Measurements from ENCODE around the gene STAT3. TPM values are rescaled to one million over a fixed set of nuclear protein-coding genes. Genes with fewer than 3 reads are reported as not detected.
"Not testable (repeated sequence)": the region's sequence is repeated elsewhere in the genome, so short reads cannot be mapped to it uniquely, and the experiment has no call there.

The STAT3 gene
- total and polyA plus RNA-seq, 9 donors: 42.6 to 56.9 (median 47.7) TPM

DNA sequence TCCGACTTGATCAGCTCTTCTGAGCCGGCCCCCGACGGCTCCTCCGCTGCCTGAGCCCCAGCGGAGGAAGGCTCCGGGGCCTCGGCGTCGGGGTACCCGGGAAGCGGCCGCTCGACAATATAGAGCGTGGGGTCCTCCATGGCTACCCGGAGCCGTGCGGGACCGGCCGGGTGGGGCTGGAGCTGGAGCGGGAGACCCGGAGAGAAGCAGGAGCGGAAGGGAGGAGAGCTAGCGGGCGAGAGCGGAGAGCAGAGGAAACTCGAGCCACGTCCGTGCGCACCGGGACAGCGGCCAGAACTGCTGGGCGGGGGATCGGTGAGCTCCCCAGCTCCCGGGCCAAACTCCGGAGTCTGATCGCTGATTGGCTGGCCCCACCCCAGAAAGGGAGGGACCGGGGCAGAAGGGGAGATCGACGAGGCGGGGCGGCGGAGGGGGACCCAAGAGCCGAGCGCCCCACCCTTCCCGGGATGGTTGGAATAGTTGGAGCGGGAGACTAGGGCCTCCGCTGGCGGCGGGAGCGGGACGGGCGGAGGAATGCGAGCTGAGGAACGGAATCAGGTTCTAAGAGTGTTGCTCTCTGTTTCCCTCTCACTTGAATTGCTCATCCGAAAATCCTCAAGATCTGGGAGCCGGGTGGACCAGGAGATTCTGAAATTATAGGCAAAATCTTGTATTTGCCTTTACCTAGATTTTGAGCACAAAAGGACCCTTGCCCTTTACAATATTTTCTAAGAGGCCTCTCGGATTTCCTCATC lies 34.9 kb upstream of the STAT3 start, which contains the start of gene CAVIN1:
Gene CAVIN1, minus strand, starts transcription at position 299 of the 755 bp plus-strand sequence. Its CDS starts 159 bp downstream, at position 140.
- Histone ChIP-seq H3K36me3 (ENCODE audit: control insufficient read depth, insufficient read depth, low read length) (peaks cover 21% of the 10 kb centered on the region), H3K27me3 (ENCODE audit: control insufficient read depth, insufficient read depth, low read length) (peaks cover 17% of the 10 kb centered on the region), H3K4me3 (ENCODE audit: low read length) (peak within 1 kb of the TSS; percentile 100), H3K4me1 (ENCODE audit: control insufficient read depth, insufficient read depth, low read length) (peaks cover 42% of the 10 kb centered on the region), H3K27ac (ENCODE audit: low read length) (peak within 1 kb of the TSS; percentile 99), H3K9me3 (replicated peaks; ENCODE audit: control insufficient read depth, low read depth, low read length) (no peaks in the 10 kb centered on the region)
- WGBS (ENCODE audit: insufficient coverage): under 1% methylated on average over 46 of the region's 58 CpGs
- peak; percentile 100 for DNase-seq

- Histone ChIP-seq H3K4me1 (ENCODE audit: control insufficient read depth, insufficient read depth, low read length) (peaks cover 42% of the 10 kb centered on the region), H3K36me3 (ENCODE audit: control insufficient read depth, insufficient read depth, low read length) (peaks cover 21% of the 10 kb centered on the region), H3K27ac (ENCODE audit: low read length) (peak overlapping the region; percentile 99), H3K4me3 (ENCODE audit: low read length) (peak overlapping the region; percentile 100), H3K9me3 (replicated peaks; ENCODE audit: control insufficient read depth, low read depth, low read length) (no peaks in the 10 kb centered on the region), H3K27me3 (ENCODE audit: control insufficient read depth, insufficient read depth, low read length) (peaks cover 17% of the 10 kb centered on the region)
- 0% methylated on average over 42 of the region's 44 CpGs for WGBS (ENCODE audit: insufficient coverage)
- peak; percentile 53 for DNase-seq
Measured at GRCh38 chr17:42422412-42422957, 34.2 kb upstream of the STAT3 start.

DNA sequence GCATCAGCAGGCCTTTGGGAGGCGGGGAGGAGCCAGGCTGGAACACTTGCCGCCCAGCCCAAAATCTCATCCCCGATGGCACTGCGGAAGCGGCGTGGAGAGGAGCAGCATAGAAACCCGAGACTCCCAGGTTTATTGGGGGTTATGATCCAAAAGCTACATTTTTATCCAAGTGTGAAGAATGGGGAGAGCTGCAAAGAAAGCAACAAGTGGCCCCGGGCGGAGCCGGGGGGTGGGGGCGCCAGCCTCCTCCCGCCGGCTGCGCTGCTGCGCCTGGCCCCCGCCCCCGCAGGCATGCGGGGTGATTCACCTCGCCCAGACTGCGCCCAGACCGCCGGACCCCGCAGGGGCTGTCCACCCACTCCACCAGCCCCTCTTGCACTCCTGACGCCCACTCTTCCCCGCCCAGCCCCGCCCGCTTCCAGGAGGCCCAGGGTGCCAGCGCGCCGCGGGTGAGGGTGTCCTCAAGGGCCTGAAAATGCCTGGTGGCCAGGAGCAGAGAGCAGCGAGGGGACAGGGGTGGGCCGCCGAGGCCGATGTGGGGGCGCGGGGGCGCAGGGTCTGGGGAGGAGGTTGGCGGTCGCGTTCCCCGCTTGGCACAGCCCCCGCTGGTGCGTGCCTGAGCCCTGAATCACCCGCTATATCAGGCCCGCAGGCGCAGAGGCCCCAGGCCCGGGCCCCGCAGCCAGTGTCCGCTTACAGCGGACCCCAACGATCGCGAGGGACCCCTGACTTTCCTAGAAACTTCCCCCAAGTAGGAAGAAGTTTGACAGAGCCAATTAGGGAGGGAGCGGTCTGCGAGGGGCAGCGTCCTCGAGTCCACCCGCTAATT lies 33.5 kb upstream of the STAT3 start:
- DNase-seq: peak; percentile 65
- peak overlapping the region; percentile 100 for H3K4me3 ChIP-seq (ENCODE audit: low read length)
- peaks cover 47% of the 10 kb centered on the region for H3K4me1 ChIP-seq (ENCODE audit: control insufficient read depth, insufficient read depth, low read length)
- H3K27ac ChIP-seq (ENCODE audit: low read length): peak overlapping the region; percentile 99
- no peaks in the 10 kb centered on the region for H3K9me3 ChIP-seq (replicated peaks; ENCODE audit: control insufficient read depth, low read depth, low read length)
- under 1% methylated on average over 35 of the region's 59 CpGs for WGBS (ENCODE audit: insufficient coverage)
- H3K36me3 ChIP-seq (ENCODE audit: control insufficient read depth, insufficient read depth, low read length): peaks cover 24% of the 10 kb centered on the region
- H3K27me3 ChIP-seq (ENCODE audit: control insufficient read depth, insufficient read depth, low read length): peaks cover 17% of the 10 kb centered on the region

DNA sequence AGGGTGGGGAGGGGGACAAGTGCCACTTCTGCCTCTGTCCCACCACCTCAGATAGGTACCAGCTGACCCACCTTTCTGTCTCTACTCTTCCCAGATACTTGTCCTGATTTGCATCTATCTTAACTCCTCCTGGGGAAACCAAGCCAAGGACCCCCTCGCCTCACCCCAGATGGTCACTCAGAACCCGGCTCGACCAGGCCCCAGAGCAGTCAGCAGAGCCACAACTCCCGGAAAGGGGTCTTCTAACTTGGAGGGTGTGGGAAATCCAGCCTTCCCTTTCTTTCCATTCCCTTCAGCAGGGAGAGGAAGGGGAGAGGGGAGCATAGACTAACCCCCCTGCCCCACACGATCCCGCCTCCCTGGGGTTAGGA lies 32.9 kb upstream of the STAT3 start:
- WGBS (ENCODE audit: insufficient coverage): no CpG with 5 or more reads among the region's 6 CpGs
- peaks cover 17% of the 10 kb centered on the region for H3K27me3 ChIP-seq (ENCODE audit: control insufficient read depth, insufficient read depth, low read length)
- H3K36me3 ChIP-seq (ENCODE audit: control insufficient read depth, insufficient read depth, low read length): peaks cover 24% of the 10 kb centered on the region
- H3K27ac ChIP-seq (ENCODE audit: low read length): peak overlapping the region; percentile 99
- H3K4me3 ChIP-seq (ENCODE audit: low read length): peak overlapping the region; percentile 100
- peaks cover 53% of the 10 kb centered on the region for H3K4me1 ChIP-seq (ENCODE audit: control insufficient read depth, insufficient read depth, low read length)
- no peaks in the 10 kb centered on the region for H3K9me3 ChIP-seq (replicated peaks; ENCODE audit: control insufficient read depth, low read depth, low read length)
- DNase-seq: no peak

DNA sequence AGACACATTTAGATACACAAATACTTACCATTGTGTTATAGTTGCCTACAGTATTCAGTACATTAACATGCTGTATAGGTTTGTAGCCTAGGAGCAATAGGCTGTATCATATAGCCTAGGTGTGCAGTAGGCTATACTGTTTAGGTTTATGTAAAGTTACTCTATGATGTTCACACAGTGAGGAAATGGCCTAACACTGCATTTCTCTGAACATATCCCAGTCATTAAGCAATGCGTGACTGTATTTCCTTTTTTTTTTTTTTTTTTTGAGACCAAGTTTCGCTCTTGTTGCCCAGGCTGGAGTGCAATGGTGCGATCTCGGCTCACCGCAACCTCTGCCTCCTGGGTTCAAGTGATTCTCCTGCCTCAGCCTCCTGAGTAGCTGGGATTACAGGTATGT lies 29.7 kb upstream of the STAT3 start:
- not testable (repeated sequence) for H3K4me3 ChIP-seq (ENCODE audit: low read length); DNase-seq; H3K27ac ChIP-seq (ENCODE audit: low read length); H3K9me3 ChIP-seq (replicated peaks; ENCODE audit: control insufficient read depth, low read depth, low read length)
- WGBS (ENCODE audit: insufficient coverage): no CpG with 5 or more reads among the region's 5 CpGs
- Histone ChIP-seq H3K4me1 (ENCODE audit: control insufficient read depth, insufficient read depth, low read length) (peaks cover 48% of the 10 kb centered on the region), H3K27me3 (ENCODE audit: control insufficient read depth, insufficient read depth, low read length) (peaks cover 12% of the 10 kb centered on the region), H3K36me3 (ENCODE audit: control insufficient read depth, insufficient read depth, low read length) (peaks cover 32% of the 10 kb centered on the region)

DNA sequence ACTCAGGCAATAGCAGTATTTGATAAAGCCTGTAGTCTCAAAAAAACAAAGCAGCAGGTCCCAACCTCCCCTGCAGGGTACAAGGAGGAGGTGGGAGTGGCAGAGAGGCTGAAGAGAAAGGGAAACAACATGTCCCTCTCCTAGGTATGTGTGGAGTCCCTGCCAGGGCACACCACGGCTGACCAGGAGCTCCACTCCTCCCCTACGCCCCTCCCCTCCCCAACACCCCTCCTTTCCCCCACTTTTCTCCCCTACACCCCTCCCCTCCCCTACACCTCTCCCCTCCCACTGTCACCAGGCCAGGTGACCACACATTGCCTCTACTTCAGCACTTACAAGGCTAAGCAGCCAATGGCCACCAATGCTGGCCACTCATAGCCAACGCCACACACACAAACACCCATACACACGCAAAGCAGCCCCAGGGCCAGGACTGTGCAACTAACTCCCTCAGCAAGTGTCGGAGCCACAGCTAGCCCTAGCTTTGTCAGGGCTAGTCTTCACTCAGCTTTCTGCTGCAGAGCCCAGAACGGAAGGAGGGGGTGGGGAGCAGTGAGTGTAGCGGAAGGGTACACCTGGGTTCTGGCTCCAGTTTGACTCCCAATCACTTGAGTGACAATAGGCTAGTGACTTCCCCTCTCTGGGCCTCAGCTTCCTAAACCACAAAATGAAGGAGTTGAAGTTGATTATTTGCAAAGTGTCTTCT lies 26.6 kb upstream of the STAT3 start:
- Histone ChIP-seq H3K36me3 (ENCODE audit: control insufficient read depth, insufficient read depth, low read length) (peaks cover 31% of the 10 kb centered on the region), H3K9me3 (replicated peaks; ENCODE audit: control insufficient read depth, low read depth, low read length) (no peaks in the 10 kb centered on the region), H3K4me3 (ENCODE audit: low read length) (no peak overlapping the region), H3K27ac (ENCODE audit: low read length) (peak overlapping the region; percentile 60), H3K27me3 (ENCODE audit: control insufficient read depth, insufficient read depth, low read length) (no peaks in the 10 kb centered on the region), H3K4me1 (ENCODE audit: control insufficient read depth, insufficient read depth, low read length) (peaks cover 54% of the 10 kb centered on the region)
- DNase-seq: no peak
- WGBS (ENCODE audit: insufficient coverage): 80% methylated on average over 1 of the region's 7 CpGs

GRCh38 chr17:42413464-42414040 lies 25.3 kb upstream of the STAT3 start:
- no CpG with 5 or more reads among the region's 3 CpGs for WGBS (ENCODE audit: insufficient coverage)
- Histone ChIP-seq H3K9me3 (replicated peaks; ENCODE audit: control insufficient read depth, low read depth, low read length) (no peaks in the 10 kb centered on the region), H3K4me1 (ENCODE audit: control insufficient read depth, insufficient read depth, low read length) (peaks cover 58% of the 10 kb centered on the region), H3K4me3 (ENCODE audit: low read length) (no peak overlapping the region), H3K36me3 (ENCODE audit: control insufficient read depth, insufficient read depth, low read length) (peaks cover 27% of the 10 kb centered on the region), H3K27ac (ENCODE audit: low read length) (no peak overlapping the region), H3K27me3 (ENCODE audit: control insufficient read depth, insufficient read depth, low read length) (no peaks in the 10 kb centered on the region)
- DNase-seq: peak; percentile 53

- Histone ChIP-seq H3K36me3 (ENCODE audit: control insufficient read depth, insufficient read depth, low read length) (peaks cover 27% of the 10 kb centered on the region), H3K4me1 (ENCODE audit: control insufficient read depth, insufficient read depth, low read length) (peaks cover 70% of the 10 kb centered on the region), H3K4me3 (ENCODE audit: low read length) (no peak overlapping the region), H3K9me3 (replicated peaks; ENCODE audit: control insufficient read depth, low read depth, low read length) (no peaks in the 10 kb centered on the region), H3K27me3 (ENCODE audit: control insufficient read depth, insufficient read depth, low read length) (no peaks in the 10 kb centered on the region), H3K27ac (ENCODE audit: low read length) (peak overlapping the region; percentile 72)
- DNase-seq: no peak
- WGBS (ENCODE audit: insufficient coverage): 75% methylated on average over 10 of the region's 11 CpGs
Measured at GRCh38 chr17:42411905-42412679, 23.9 kb upstream of the STAT3 start.

DNA sequence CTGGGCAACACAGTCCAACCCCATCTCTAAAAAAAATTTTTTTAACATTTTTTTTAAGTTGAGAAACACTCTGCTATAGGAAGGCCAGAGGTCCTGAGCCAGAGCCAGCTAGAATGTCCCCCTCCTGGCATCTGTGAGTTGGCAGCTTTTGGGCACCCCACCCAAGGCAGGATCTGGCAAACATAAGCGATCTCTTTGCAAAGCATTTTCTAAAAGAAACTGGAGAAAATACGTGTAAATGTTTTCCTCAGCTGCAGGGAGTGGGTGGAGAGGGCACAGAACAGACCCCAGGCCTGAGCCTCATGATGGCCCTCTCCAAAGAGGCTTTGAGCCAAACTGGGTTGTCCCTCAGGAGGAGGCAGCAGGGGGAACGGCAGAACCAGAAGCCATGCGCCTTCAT lies 23.1 kb upstream of the STAT3 start:
- Histone ChIP-seq H3K27ac (ENCODE audit: low read length) (peak overlapping the region; percentile 72), H3K4me1 (ENCODE audit: control insufficient read depth, insufficient read depth, low read length) (peaks cover 71% of the 10 kb centered on the region), H3K4me3 (ENCODE audit: low read length) (no peak overlapping the region), H3K27me3 (ENCODE audit: control insufficient read depth, insufficient read depth, low read length) (no peaks in the 10 kb centered on the region), H3K36me3 (ENCODE audit: control insufficient read depth, insufficient read depth, low read length) (peaks cover 21% of the 10 kb centered on the region), H3K9me3 (replicated peaks; ENCODE audit: control insufficient read depth, low read depth, low read length) (no peaks in the 10 kb centered on the region)
- WGBS (ENCODE audit: insufficient coverage): 31% methylated on average over 2 of the region's 4 CpGs
- DNase-seq: peak; percentile 54
